GM21528 (cell line): ENCODE data around the gene CEMIP.

ENCODE experiments used
- ATAC-seq: cut with Tn5 transposase; IDR thresholded peaks from one replicate; pipeline ENCODE4 v1.9.1; 2021; ENCODE audit warnings: mild to moderate bottlenecking, moderate library complexity; ENCODE audit not compliant: unreplicated experiment, low FRiP score

The CEMIP gene

DNA sequence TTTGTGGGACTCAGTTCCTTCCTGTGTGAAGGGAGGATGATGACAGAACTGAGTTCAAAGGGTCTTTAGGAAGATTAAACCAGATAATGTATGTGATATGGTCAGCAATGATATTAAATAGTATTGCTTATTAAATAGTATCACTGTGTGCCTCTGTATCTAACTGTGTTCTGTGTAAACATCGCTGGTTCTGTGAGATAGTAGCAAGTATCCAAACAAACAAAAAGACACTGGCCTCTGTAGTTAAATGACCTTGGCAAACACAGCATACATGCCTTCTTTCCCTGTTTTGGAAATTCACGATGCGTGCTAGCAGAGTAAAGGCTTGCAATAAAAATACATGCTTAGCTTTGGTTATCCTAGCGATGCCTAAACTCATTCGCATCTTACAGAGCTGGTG, 134.4 kb downstream of the CEMIP start:
- ATAC-seq: no peak

DNA sequence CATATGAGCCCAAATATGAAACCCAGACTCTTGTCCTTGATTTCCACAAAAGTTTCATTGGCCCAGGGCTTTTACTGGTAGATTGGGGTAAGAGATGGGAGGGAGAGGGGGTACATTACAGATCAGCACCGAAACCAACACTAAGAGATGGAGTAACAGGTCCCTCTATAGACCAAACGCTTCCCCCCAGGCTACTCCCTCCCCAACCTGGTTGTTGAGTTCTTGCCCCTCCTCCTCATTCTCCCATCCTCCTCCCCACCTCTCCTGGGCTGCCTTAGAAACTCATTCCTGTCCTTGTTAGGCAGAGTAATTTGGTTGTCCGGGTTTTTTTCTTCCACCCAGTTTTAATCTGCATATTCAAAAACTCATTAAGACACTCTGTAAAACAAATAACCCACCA, 136.3 kb downstream of the CEMIP start:
- ATAC-seq: no peak

DNA sequence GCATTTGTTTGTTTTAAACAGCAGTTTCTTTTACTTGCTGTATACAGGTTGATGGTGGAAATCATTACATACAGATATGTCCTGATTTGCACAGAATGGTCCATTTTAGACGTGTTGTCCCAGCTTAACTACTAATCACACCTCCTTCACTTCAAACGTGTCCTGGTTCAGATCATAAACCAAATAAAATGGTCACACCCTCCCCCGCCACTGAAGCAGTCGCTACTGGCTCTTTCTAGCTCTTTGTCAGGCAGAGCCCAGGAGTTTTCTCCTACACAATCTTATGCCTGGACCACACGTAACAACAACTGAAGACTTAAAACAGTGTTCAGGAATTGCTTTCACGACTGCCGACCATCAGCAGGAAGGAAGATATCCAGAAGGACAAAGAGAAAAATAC, 136.9 kb downstream of the CEMIP start:
- no peak for ATAC-seq

DNA sequence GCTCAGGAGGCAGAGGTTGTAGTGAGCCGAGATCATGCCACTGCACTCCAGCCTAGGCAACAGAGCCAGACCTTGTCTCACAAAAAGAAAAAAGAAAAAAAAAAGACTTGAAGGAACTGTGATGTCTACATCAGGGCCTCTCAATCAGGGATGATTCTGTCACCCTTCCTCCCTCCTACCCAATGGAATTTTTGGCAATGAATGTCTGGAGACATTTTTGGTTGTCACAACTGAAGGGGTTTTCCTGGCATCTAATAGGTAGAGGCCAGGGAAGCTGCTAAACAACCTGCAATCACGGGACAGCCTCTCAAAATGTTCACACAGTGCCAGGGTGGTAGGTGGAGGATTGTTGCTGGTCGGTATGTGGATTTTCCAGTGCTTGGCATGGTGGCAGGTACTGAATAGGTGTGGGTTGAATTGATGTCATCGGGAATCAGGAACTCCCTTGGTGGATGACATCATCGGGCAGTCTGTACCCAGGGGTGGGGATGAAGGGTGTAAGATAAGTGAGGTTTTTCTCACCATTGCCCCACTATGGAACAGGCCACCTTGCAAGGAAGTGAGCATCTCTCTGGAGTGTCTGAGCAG, 139.1 kb downstream of the CEMIP start:
- ATAC-seq: no peak

DNA sequence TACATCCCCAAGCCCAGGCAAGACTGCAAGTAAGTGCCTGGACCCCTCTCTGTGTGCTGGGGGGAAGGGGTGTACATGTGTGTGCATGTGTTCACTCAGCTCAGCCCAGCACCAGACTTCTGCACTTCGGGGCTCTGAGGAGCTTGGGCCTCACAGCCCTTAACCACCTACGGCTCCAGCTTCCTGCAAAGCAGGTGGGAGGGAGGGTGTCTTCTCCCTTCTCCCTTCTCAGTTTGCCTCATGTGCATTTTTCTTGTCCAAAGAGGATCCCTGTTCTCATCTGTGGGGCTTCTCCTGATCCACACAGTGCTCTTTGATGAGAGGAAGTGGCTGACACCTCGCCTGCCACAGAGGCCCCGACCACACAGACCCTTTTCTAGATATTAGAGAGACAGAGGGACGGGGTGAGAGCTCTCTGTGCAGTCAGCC, 141.1 kb downstream of the CEMIP start:
- ATAC-seq: no peak

DNA sequence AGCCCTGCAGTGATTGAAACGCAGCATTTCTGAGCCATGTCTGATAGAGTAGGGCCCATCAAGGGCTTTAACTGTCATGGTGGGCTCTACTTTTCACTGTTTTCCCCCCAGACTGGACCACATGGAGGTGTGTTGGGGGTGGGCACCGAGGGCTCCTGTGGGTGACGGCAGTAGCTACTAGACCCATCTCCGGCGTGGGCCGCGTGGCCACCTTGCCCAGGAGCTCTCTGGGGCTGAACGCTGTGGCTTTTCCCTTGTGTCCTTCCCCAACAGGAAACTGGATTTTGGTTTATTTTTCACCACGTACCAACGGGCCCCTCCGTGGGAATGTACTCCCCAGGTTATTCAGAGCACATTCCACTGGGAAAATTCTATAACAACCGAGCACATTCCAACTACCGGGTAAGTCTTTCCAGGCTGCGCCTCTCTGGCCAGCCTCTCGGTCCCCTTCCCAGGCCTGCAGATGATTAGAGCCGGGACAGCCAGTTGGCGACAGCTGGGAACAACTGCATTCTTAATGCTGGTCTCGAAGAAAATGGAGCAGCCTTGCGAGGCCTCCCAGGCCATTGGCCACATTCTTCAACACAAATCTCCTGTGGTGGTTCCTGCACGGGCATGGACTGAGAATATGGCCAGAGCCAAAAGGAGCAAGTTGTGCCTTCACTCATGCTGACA, 142.7 kb downstream of the CEMIP start:
- ATAC-seq: no peak

DNA sequence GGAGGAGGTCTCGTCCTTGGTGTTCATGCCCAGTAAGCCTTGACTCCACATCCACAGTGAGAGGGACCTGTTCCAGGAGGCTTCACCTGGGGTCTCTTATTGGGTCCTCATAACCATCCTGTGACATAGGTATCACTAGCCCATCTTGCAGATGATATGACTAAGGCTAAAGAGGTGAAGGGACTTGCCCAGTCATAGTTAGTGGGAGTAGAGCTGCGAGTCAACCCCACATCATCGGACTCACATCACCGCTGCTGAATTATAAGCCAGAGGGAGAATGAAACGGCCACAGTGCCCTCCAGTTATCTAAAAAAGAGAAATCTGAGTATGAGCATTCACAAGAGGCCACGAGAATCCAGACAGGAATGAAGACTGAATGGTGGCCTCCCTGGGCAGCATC, 144.5 kb downstream of the CEMIP start:
- ATAC-seq: no peak

DNA sequence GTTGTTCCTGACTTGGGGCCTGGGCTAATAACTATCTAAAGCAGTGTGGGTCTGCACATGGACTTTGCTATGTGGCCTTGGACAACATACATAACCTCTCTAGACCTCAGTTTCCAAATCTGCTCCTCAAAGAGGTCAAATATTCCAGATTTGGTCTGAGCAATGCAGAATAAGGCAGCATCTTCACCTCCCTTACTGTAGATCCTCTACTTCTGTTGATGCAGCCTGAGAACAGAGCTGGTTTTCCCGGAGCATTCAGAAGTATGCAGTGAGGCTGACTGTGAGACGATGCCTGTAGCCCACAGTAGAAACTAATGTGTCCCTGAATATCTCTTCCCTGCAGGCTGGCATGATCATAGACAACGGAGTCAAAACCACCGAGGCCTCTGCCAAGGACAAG, 145.1 kb downstream of the CEMIP start:
- ATAC-seq: no peak

DNA sequence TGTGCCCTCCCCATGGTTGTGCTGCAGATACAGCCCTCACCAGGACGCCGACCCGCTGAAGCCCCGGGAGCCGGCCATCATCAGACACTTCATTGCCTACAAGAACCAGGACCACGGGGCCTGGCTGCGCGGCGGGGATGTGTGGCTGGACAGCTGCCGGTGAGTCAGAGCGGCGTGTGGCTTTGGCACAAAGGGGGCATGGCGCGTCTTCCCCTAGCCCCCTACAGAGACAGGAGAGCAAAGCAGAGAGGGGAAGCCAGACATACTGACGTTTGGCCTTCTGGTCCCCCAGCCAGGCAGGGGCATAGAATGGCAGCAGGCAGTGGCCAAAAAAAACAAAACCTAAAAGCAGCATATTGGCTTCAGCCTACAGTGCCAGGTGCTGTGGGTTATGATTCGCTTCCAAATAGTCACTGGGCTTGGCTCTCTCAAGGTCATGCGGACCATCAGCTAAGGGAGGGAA, 146.5 kb downstream of the CEMIP start:
- no peak for ATAC-seq

DNA sequence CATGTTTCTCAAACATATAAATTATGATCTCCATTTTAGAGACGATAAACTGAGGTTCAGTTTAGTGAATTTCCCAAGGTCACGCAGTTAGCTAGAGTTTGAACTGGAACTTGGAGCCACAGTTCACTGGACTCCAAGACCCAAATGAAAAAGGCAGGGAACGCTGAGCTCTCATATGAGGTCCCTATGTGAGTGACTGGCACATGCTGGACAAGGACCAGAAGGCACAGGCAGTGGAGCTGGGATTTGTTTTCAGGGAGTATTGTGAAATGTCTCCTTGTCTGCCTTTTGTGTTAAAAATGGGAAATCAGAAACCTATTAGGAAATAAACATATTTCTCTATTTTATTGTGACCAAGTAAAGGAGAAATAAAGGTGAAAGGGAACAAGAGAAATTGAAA, 147.0 kb downstream of the CEMIP start:
- no peak for ATAC-seq

DNA sequence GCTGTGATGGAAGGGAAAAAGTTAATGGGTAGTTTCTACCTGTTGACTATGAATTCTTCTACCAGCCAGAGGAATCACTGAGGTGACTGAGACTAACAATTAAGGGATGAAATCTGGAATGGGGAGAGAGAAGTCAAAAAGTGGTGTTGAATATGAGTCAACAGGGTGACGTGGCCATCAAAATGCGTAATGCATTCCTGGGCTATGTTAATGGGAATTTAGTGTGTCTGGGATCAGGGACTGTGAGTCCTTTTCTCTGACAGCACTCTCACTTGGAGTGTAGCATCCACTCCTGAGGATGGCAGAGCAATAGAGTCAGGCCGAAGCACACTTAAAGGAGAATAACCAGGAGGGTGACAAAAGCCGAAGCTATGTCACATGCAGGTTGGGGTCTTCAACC, 150.1 kb downstream of the CEMIP start:
- no peak for ATAC-seq

DNA sequence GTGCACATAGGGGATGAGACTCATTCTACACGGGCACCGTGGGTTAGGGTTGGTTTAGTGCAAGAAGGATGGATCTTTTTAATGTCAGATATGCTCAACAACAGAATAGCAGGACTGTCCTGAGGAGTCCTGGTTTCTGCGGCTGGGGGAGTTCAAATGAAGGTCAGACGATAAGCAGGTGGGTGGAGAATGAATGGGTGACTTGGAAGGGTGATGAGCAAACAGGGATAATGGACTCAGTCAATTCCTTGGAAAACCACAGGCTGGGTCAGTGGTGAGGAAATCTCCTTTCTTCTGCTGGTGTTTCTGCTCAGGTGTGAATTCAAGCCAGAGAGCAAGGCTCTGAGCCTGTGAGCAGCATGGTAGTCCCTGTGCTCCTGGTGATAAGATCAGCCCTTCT, 150.5 kb downstream of the CEMIP start:
- no peak for ATAC-seq

DNA sequence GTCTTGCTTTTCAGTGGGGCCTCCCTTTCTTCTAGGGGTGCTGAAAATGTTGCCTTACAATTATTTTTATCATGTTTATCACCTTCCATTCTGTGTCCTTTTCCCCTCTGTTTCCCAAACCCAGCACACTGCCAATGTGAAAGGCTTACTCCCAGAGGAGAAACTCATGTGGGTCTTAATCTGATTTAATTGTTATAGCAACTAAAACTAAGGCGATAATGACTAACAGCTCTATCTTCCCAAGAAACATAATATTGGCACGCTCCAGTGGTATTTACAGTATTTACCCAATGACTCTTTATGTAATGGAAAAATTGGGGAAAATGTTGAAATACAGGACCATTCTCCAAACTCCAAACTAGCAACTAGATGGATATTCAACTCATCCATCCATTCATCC, 152.0 kb downstream of the CEMIP start:
- ATAC-seq: no peak

DNA sequence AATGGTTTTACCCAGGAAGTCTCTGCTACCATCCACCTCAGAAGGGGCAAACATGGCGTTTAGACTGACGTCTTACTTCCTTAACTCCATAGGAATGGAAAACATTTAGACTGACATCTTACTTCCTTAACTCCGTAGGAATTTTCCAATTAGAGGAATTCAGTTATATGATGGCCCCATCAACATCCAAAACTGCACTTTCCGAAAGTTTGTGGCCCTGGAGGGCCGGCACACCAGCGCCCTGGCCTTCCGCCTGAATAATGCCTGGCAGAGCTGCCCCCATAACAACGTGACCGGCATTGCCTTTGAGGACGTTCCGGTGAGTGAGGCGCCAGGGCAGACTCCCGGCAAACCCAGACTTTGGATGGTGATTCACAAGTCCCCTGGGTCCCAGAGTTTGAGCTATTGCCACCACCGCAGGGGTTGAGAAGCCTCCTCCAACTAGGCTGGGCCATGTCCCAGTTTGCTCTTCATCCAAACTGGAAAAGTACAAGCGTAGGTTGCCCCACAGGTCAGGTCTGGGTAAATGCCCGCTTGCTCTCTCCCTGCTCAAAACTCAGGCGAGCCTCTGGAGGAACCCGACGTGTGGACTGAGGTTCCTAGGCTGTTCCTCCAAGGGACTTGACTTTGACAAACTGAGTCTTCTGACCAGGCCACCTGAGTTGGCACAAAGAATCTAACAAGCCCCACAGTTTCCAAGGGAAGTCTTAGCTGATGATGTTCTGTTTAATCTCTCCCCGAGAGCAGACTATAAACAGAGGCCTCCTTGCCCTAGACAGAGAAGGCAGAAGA, 152.7 kb downstream of the CEMIP start:
- ATAC-seq: no peak

DNA sequence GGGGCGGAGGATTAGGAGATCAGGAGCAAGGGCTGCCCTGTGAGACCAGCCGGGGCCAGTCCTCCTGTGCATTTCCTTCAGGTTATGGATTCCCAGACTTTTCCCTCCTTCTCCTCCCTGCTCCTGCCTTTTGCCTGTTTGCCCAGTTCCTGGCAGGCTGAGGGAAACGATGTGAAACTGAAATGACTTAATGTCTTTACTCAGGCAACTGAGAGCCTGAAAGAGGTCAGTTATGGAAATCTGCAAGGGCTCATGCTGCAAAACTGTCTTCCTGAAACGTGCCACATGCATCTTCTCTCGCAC, 153.3 kb downstream of the CEMIP start:
- ATAC-seq: no peak

DNA sequence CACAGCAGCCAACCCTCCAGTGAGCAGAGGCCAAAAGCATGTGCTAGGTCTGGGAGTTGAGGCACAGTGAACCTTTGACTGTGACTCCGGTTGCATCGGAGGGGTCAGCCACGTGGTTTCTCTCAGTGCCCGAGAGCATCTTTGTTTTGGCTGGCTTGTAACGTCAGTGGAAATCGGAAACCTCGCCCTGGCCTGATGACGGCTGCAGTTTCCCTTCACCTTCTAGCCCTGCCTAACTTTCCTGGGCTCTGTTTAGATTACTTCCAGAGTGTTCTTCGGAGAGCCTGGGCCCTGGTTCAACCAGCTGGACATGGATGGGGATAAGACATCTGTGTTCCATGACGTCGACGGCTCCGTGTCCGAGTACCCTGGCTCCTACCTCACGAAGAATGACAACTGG, 153.8 kb downstream of the CEMIP start:
- no peak for ATAC-seq

DNA sequence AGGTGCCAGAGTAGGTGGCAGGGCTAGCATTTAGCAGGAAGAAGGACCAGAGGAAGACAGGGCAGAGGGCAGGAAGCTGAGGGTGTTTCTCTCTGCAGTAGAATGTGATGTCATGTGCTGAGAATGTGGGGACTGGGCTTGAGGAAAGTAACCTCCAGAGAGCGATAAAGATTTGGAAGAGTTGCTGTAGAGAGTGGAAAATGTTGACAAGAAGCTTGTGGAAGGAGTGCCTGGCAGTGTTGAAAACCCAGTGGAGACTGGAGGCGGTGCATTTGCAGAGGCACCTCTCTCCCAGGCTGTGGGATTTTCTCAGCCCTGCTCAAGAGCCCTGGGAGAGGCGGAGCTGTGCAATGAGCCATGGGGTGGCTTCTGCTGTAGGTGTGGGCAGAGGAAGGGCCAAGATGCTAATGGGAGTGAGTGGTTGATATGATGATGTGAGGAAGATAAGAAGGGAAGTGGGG, 155.6 kb downstream of the CEMIP start:
- ATAC-seq: no peak

DNA sequence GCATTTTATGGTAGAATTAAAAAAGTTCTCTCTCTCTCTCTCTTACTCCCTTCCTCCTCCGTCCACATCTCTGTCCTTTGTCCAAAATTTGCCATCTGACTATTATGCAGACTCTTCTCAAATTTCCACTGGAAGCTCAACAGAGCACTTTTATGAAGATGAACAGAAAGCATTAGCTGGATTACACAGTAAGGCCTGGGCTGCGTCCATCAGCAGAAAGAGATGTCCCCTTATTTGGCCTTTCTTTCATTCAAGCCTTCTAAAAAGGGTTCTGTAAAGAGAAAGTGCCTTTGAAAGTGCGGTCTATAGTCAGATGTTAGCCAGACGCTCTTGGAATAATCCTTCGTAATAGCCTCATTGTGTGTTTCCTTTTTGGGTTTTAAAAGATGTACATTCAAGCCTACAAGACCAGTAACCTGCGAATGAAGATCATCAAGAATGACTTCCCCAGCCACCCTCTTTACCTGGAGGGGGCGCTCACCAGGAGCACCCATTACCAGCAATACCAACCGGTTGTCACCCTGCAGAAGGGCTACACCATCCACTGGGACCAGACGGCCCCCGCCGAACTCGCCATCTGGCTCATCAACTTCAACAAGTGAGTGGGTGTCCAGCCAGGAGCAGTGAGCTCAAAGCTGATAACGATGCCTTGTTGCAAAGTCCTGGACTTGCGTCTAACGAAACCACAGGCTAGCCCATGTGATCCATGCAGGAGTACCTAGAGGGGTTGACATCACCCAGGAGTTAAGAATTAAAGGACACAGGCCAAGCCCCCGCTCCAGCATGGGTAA, 157.3 kb downstream of the CEMIP start:
- ATAC-seq: no peak

DNA sequence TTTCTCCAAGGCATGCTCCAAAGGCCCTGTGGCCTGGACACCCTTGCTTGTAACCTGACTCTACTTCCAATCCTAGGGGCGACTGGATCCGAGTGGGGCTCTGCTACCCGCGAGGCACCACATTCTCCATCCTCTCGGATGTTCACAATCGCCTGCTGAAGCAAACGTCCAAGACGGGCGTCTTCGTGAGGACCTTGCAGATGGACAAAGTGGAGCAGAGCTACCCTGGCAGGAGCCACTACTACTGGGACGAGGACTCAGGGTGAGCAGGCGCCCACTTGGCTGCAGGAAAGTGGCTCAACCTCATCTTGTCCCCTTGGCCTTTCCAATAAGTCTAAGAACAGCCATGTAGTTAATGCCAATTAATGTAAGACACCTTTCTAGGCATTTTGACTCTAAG, 158.5 kb downstream of the CEMIP start:
- no peak for ATAC-seq

DNA sequence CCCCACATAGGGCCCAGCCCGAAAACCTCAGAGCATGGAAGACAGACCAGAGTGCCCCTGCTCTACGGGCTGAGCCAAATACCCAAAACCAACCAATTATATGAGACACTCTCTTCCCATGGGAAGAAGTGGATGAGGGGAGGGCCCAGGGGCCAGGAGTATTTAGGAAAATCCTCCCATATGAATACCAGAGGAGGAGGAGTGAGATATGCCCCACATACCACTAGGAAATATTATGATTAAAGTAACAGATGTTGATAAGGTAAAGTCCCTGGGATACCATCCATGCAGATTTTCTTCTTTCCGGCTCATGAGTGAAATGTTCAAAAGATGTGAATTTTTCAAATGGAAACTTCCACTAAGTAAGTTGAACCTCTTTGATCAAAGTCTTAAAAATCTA, 160.0 kb downstream of the CEMIP start:
- no peak for ATAC-seq

DNA sequence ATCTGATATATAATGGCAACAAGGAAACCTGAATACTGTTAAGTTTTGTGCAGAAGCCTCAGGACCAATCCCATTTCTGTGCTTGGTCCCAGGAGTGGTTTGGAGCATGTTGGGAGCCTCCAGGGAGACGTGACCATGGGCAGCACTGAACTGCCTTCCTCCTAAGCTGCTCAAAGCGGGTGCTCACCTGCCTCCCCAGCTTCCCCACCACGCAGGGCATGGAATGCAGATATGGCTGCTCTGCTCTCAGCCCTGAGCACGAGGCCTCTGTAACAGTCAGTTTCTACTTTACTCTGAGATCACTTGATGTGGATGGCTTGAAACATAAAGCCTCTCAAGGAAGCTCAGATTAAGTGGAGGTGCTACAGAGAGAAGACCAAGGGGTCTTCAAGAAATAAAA, 161.2 kb downstream of the CEMIP start:
- no peak for ATAC-seq
